GM18909 (cell line): Measurements from ENCODE around the gene COLQ.
"Not testable (repeated sequence)": the region's sequence is repeated elsewhere in the genome, so short reads cannot be mapped to it uniquely, and the experiment has no call there.

ENCODE experiments used
- ATAC-seq: cut with Tn5 transposase; IDR thresholded peaks from one replicate; pipeline ENCODE4 v1.9.1; 2021; ENCODE audit warnings: mild to moderate bottlenecking; ENCODE audit not compliant: unreplicated experiment, poor library complexity

COLQ gene

DNA sequence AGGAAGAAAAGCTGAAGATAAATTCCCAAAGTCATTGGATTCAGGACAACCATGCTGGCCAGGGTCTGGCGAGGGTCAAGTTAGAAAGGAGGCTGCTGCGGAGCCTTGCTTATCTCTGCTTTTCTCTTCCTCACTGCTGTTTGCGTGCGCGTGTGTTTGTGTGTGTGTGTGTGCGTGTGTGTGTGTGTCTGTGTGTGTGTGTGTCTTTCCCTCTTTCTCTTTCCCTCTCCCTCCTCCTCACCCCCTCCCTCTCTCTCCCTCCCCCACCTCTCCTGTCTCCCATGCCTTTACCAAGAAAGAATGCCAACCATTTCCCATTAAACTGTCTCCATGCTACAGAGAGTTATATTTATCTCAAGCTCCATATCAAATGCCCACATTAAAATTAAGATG, at the start of gene COLQ:
Gene COLQ (minus strand): TSS at position 134 of the 393 bp plus-strand sequence. CDS start 81 bp downstream, at position 53.
- no peak for ATAC-seq

DNA sequence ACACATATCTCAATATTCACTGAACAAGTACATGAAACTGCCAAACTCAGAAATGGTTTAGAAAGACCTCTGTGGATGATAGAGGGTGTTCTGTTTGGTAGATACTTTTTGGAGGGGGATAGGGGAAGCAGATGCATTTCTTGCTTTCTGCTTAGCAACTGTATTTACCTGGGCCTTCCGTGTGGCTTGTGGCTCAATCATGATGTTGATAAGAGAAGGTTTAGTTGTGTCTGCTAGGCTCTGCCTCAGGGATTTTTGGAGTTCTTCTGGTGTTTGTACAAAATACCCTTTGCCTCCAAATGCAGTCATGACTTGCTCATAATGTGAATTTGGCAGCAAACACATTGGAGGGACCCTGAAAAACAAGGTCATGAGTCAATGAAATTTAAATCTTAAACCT, 41.7 kb upstream of the COLQ start:
- ATAC-seq: no peak

DNA sequence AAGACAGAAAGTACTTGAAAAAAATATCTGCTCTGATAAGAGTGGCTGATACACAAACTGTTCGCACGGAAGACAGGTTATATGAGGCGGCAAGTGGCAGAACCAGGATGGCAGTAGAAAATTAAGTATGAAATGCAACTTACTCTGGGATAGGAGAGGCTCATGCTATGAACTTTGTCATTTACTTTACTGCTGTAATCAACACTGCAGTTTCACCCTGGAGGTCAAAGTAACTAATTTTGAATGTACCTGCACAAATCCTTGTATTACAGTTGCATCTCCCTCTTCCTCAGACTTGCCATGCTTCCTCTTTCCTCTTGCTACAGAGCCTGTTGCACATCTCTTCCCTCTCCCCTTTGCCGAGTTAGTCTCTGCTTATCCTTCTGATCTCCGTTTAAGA, 41.1 kb upstream of the COLQ start:
- ATAC-seq: no peak

DNA sequence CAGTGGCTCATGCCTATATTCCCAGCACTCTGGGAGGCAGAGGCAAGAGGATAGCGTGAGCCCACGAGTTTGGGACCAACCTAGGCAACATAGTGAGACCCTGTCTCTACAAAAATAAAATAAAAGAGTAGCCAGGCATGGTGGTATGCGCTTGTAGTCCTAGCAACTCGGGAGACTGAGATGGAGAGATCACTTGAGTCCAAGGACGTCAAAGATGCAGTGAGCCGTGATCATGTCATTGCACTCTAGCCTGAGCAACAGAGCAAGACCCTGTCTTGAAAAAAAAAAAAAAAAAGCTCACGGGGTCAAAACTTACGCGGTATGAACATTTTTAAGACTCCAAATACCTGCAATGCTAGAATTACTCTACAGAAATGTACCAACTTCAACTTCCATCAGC, 37.1 kb upstream of the COLQ start:
- ATAC-seq: no peak

DNA sequence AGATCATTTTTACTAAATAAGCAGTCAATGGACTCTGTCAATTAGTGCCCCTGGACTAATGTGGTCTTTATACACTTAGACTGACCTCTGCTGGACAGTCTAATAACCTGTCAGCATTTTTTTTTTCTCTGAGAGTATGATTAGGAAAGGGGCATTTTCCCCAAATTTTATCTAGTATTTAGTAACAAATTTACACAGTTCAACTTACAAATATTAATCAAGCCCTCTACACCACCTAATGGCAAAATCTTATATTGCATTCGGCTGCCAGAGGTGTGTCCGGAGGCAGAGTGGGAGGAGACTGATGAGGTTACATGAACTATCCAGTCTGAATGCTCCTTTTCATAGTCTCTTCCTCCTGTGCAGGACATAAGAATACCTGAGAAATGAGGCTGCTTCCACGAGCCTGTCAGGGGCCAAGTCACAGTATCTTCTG, 36.0 kb upstream of the COLQ start:
- peak; percentile 72 for ATAC-seq

DNA sequence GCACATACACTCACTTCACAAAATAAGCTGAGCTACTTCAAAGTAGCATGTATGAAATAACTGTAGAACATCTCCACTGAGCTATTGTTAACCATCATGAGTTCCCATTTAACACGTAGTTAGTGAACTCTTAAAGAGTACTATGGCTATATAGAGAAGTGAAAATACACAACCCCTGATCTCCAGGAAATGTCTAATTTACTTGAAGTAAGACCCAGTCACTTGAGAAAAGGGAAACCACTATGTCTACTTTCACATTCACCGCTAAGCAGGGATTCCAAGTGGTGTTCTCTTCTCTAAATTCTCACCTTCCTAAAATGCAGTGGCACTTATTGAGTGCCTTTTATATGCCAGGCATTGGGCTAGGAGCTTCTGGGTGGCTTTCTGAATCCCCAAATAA, 35.0 kb upstream of the COLQ start:
- ATAC-seq: peak; percentile 85

DNA sequence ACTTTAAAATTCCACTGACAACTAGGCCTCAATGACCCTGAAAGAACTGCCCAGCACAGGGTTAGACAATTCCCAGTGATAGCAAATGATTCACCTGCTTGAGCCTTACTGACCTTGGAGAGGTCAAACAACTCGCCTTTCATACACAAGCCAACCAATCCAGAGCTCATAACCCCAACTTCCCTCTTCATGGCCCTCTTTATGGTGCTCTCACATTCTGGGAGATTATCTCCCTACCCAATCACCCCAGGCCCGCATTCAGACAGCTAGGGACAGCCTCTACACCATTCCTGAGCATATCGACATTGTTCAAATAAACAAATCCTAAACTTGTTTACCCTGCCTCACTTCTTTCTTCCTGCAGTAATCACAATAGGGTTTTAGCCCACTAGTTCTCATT, 32.2 kb upstream of the COLQ start:
- no peak for ATAC-seq

DNA sequence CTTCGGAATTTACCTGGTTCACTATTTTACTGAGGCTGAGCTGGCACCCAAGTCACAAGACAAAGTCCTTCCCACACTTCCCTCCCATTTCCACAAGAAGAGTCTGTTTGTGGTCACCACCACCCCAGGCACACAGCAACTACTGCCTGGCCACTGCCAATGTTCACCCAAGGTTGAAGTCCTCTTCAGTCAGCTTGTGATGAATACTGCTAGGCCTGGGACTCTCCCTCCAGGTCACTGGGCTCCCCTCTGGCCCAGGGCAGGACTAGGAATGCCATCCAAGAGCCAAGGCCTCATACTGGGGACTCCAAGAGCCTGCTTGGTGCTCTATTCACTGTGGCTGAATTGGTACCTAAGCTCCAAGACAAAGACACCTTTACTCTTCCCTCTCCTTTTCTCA, 30.4 kb upstream of the COLQ start:
- no peak for ATAC-seq

DNA sequence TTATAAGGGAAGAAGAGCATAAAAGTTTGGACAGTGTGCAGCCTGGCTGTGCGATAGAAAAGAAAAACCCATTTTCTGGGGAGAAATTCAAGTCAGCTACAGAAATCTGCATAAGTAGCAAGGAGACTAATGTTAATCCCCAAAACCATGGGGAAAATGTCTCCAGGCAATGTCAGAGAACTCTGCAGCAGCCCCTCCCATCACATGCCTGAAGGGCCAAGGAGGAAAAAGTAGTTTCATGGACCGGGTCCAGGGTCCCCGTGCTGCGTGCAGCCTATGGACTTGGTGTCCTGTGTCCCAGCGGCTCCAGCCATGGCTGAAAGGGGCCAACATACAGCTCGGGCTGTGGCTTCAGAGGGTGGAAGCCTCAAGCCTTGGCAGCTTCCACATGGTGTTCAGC, 28.3 kb upstream of the COLQ start:
- ATAC-seq: no peak

DNA sequence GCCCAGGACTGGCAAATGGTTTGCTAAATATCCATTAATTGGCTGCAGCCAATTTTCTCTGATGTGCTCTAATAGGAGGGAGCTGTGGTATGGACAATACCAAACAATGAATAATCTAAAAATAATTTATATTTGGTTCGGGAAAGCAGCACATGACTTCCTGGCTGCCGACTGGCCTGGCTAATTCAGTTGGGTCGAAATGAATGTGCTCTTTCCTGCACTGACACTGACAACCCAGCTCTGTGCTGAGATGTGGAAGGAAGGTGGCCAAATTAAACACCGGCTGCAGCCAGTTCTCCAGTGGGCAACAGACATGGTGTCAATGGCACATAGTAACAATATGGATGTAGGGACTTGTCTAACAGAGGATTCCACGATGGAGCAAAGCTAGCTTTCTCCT, 21.1 kb upstream of the COLQ start:
- no peak for ATAC-seq

DNA sequence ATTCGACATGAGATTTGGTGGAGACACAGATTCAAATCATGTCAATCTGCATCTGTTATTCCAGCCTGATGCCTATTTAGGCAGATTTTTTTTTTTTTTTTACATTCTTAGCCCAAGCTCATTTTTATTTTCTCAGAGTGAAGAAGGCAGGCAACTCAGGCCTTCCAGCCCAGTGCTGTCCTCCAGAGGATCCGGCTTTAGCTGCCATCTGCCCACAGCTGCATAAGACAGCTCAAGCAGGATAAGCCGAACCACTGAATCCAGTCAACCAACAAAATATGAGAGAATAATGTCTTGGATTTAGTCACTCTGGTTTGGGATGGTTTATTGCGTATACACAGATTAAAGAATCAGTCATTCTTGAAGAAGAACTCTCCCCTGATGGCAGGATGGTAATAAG, 19.9 kb upstream of the COLQ start:
- no peak for ATAC-seq

DNA sequence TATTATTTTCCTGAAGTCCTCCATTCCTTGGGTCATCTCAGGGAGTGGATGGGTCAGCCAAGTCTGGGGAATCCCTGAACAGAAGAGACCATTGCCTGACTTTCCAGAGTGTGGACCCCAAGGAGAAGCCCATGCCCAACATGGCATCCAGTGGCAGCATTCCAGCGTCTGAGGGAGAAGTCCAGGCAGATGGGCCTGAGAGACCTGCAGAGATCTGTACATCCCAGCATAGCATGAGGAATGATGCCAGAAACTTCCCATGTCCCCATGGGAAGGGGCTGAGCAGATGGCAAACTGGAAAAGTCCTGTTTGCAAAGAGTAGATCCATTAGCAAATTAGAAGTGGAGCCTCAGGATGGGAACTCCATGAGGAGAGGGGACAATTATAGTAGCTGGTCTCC, 17.6 kb upstream of the COLQ start:
- no peak for ATAC-seq

DNA sequence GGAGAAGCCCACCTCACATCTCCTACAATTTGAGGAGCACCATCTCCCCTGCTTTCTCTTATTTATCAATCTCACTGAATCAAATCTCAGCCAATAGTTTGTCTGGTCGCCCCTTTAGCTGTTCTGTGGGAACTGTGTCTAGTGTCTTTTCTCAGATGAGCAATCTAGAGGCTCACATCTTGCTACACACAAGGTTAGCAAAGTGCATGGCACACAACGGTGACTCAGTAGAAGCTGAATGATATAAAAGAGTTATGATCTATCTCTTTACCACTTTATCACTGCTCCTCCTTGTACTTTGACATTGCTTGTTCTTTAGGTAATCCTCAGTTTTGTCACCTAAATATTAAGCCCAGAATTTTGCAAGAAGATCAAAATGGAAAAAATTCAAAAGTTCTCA, 16.8 kb upstream of the COLQ start:
- ATAC-seq: no peak

DNA sequence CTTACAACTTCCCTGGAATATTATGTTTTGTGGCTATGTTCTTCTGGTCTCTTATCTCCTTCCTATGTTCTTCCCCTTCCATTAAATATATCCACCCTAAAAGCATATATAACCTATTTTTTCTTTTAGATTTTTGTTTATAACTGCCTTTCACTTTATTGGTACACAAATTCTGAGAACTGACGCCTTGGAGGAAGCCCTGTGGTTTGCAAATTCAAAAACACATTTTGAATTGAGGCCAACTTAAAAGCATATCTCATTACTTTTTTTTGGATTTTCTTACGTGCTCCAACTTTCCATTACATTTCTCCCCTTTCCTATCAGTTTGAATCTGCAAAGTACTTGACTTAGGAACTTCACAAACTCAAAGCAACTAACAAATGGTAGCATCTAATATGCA, 15.3 kb upstream of the COLQ start:
- no peak for ATAC-seq

DNA sequence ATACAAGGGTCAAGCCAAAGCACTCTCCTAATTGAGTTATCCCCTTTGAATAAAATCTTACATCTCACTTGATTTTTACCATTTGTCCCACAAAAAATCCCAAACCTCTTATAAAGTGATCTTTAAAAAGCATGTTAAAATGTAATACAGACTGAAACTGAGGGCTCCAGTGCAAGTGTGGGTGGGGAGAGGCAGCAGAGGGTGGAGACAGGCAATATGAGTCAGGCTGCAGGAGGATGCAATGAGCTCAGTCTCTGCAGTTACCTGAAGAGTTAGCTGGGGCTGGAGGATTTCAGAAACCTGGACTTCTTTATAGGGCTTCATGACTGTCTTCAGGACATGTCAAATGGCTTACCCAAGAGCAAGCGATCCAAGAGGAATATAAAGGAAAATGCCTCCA, 14.2 kb upstream of the COLQ start:
- no peak for ATAC-seq

DNA sequence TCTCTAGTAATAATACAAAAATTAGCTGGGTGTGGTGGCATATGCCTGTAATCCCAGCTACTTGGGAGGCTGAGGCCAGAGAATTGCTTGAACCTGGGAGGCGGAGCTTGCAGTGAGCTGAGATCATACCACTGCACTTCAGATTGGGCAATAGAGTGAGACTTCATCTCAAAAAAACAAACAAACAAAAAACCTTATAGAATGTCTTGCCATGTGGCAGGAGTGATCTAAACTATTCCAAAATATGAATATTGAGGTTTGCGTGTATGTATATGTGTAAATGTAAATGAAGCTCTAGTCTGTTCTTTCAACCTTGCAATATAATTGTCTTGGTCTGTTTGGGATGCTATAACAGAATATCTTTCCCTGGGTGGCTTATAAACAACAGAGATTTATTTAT, 11.1 kb upstream of the COLQ start:
- not testable (repeated sequence) for ATAC-seq

DNA sequence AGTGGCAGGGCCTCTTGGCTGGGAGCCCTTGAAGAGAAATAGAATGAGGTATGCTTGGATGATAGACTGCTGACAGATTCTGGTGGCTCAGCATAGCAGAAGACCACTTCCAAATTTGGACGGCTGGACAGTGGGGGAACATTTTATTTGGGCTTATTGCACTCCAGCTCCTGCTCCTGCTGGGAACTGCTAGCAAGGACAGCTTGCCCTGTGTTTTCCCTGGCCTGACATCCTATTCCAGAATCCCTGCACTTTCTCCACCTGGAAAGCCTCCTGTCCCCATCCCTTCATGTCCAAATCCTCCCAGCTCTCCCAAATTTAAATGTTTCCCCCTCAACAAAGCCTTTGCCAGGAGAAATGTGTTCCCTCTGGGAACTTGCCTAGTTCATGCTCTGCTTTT, 9.8 kb upstream of the COLQ start:
- no peak for ATAC-seq

DNA sequence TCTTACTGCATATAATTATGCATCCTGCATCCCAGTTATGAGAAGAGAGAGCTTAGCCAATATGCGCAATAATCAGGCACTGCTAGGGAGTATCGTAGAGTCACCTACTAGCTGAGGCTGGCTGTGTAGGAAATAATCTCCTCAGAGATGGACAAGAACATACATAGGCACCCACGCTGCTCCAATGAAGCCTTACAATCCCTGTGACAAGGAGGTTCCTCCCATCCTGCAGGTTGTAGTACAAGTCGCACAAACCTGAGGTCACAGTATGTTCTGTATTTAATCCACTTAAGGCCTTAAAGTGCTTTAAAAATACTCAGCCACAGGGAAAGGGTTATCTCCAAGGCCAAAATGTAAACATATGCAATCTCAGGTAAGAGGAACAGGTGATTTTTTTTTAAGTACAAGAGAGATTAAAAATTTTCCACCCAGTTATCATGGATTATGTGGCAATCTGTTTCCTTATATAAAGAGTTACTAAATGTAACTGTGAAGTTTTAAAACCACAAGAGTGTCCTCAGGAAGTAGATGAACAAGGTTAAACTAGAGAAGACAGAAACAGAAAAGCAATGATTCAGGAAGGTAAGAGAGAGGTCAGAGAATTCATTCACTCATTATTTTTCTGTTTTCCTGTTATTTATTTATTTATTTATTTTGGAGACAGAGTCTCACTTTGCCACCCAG, 7.5 kb upstream of the COLQ start:
- no peak for ATAC-seq

DNA sequence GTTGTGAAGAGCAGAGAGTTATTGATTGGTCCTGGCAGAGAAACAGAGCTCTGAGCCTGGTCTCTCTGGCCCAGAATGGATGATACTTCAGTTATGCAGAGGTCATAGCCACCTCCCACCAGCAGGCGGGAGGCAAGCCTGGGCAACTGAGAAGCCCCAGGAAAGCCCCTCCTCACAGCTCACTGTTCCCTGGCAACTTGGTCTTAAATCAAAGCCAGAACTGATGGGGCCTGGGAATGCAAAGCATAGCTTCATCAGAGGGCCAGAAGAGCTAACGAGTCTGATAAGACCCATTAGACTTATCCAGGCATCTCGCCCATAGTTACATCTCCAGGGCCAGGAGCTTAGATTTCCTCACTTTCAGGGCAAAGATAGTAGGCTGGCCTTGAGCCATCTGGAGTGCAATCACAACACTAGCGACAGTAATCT, 5.5 kb upstream of the COLQ start:
- no peak for ATAC-seq

DNA sequence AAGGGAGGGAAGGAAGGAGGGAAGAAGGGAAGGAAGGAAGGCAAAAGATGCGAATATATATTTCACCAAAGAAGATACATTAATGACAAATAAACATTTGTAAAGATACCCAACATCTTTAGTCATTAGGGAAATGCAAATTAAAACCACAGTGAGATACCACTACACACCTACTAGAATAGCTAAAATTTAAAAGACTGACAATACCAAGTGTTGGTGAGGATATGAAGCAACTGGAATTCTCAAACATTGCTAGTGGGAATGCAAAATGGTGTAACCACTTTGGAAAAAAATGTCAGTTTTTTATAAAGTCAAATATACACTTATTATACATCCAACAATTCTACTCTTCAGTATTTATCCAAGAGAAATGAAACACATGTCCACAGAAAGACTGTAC, 4.3 kb upstream of the COLQ start:
- ATAC-seq: no peak

DNA sequence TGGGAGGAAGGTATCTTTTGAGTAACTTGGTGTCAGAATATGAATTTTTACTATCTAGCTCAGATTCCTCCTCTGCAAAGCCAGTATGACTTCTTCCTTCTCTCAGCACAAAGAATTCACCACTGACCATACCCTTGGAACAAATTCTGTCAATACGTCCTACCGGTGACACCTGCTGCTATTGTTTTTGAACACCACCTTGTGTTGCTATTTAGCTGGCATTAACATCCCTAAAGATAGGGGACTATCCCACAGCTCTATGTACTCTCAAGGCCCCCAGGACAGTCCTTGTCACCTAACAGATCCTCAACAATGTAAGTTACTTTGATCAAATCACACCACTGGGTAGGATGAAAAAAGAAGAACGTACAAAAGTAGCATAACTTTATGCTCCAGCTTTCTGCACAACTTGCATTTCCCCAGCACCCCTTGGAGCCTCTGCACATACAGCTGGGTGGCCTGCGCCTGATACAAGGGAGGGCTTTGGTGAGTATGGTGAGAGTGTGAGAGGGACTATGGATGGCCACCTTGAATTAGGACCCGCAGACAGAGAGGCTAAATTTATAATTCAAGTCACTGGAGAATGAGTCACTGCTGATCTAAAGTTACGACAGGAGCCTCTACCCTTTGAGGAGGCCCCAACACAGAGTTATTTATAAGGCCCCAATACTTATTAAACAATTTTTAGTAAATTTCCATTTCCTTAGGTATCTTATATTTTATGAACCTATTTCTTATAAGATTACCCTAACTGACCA, 2.3 kb upstream of the COLQ start:
- no peak for ATAC-seq

DNA sequence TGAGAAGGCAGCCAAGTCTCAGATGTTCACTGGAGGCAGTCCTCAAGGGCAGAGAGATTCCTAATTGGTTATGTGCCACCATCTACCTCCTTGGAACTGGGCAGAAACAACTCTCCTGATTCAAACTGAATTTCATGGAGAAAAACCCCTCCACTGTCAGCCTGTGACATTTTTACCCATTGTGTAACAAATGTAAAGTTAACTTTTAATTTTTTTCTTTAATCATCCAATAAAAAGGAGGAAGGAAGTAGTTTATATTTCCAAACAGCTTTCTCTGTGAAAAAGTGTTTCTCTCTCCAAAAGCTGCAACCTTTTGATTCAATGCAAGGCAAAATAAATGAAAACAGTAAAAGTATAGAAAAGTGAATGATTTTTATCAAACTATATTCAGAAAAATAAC, 510 bp upstream of the COLQ start:
- ATAC-seq: no peak
